BE2C (cell line): ENCODE results near the gene SLC35D2.
"Not testable (repeated sequence)": the region's sequence is repeated elsewhere in the genome, so short reads cannot be mapped to it uniquely, and the experiment has no call there.

ENCODE experiments used
- DNase-seq: peaks from one replicate; pipeline ENCODE4 v3.0.0-alpha.2; 2020
- H3K27me3 ChIP-seq: fragments of 250-450 bp; sonication (Bioruptor Pico); 2 replicates; pipeline ENCODE4 v1.5.1; 2020; ENCODE audit warnings: mild to moderate bottlenecking
- H3K36me3 ChIP-seq: fragments of 250-450 bp; sonication (Bioruptor Pico); 2 replicates; pipeline ENCODE4 v1.5.1; 2020; ENCODE audit warnings: mild to moderate bottlenecking
- H3K4me1 ChIP-seq: fragments of 250-450 bp; sonication (Bioruptor Pico); 2 replicates; pipeline ENCODE4 v1.5.1; 2020
- H3K4me3 ChIP-seq: 2 replicates; pipeline ENCODE4 v1.5.1; 2011; ENCODE audit warnings: low read depth, low read length
- H3K9me3 ChIP-seq: fragments of 250-450 bp; sonication (Bioruptor Pico); 2 replicates; pipeline ENCODE4 v1.5.1; 2020
- TF ChIP-seq, protein P1 (sequence below): IDR thresholded peaks from 2 replicates; pipeline ENCODE4 v1.5.1; 2012; ENCODE audit warnings: mild to moderate bottlenecking, low read depth, low read length

SLC35D2 gene

DNA sequence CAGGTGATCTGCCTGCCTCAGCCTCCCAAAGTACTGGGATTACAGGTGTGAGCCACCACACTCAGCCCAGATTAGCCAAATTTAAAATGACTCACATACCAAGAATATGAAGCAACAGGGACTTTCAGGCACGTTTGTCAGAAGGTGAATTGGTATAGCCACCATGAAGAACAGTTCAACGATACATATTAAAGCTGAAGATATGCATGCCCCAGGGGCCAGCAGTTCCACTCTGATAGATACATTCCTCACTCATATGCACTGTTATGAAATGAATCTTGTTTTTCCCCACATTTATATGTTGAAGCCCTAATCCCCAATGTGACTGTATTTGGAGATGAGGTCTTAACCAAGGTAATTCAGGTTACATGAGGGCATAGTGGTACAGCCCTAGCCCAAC lies 22.5 kb downstream of the SLC35D2 start:
- no peaks in the 10 kb centered on the region for H3K9me3 ChIP-seq
- TF ChIP-seq, protein P1, sequence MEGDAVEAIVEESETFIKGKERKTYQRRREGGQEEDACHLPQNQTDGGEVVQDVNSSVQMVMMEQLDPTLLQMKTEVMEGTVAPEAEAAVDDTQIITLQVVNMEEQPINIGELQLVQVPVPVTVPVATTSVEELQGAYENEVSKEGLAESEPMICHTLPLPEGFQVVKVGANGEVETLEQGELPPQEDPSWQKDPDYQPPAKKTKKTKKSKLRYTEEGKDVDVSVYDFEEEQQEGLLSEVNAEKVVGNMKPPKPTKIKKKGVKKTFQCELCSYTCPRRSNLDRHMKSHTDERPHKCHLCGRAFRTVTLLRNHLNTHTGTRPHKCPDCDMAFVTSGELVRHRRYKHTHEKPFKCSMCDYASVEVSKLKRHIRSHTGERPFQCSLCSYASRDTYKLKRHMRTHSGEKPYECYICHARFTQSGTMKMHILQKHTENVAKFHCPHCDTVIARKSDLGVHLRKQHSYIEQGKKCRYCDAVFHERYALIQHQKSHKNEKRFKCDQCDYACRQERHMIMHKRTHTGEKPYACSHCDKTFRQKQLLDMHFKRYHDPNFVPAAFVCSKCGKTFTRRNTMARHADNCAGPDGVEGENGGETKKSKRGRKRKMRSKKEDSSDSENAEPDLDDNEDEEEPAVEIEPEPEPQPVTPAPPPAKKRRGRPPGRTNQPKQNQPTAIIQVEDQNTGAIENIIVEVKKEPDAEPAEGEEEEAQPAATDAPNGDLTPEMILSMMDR, result no peak
- H3K27me3 ChIP-seq, result no peaks in the 10 kb centered on the region
- DNase-seq, result no peak
- no peak overlapping the region for H3K4me3 ChIP-seq
- H3K4me1 ChIP-seq, result no peaks in the 10 kb centered on the region
- H3K36me3 ChIP-seq, result no peaks in the 10 kb centered on the region; the same call in 1 of the 2 replicates

DNA sequence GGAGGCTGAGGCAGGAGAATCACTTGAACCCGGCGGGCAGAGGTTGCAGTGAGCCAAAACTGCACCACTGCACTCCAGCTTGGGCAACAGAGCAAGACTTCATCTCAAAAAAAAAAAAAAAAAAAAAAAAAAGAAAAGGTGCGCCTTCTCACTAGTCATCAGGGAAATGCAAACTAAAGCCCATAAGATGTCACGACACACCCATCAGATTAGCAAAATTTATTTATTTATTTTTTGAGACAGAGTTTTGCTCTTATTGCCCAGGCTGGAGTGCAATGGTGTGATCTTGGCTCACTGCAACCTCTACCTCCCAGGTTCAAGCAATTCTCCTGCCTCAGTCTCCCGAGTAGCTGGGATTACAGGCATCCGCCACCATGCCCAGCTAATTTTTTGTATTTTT lies 23.0 kb downstream of the SLC35D2 start:
- H3K4me1 ChIP-seq, H3K9me3 ChIP-seq, H3K27me3 ChIP-seq, H3K4me3 ChIP-seq, DNase-seq, H3K36me3 ChIP-seq: not testable (repeated sequence)

GRCh38 chr9:96350866-96351265 lies 32.6 kb downstream of the SLC35D2 start:
- TF ChIP-seq, protein P1, result no peak
- no peaks in the 10 kb centered on the region for H3K4me1 ChIP-seq

GRCh38 chr9:96348261-96348660 lies 35.2 kb downstream of the SLC35D2 start:
- H3K36me3 ChIP-seq, result no peaks in the 10 kb centered on the region
- DNase-seq, result no peak
- H3K27me3 ChIP-seq, result no peaks in the 10 kb centered on the region
- H3K9me3 ChIP-seq, result no peaks in the 10 kb centered on the region; the same call in 1 of the 2 replicates
- peaks cover 8% of the 10 kb centered on the region for H3K4me1 ChIP-seq
- TF ChIP-seq, protein P1, result no peak
- H3K4me3 ChIP-seq, result no peak overlapping the region

More at GRCh38 chr9:96350866-96351265, 32.6 kb downstream of the SLC35D2 start:
- H3K36me3 ChIP-seq, result no peaks in the 10 kb centered on the region
- no peaks in the 10 kb centered on the region for H3K27me3 ChIP-seq
- no peak for DNase-seq
- no peaks in the 10 kb centered on the region; the same call in 1 of the 2 replicates for H3K9me3 ChIP-seq
- H3K4me3 ChIP-seq, result no peak overlapping the region

DNA sequence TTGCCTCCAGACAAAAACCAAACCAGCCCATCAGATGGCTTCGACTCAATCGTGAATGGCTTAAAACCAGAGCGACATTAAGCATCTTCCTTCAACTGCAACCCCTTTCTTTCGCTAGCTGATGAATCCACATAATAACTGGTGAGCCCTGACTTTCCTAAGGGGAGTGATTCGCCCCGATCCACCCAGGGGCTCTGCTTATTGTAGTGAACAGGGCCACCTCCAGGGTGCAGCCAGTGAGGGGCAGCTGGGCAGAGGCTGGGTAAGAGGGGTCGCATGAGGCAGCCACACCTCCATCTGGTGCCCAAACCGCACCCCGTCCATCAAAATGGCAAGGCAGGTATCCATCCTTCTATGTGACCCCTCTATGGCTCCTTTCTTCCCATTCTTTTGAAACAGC lies 38.0 kb downstream of the SLC35D2 start:
- Histone ChIP-seq H3K36me3 (no peaks in the 10 kb centered on the region), H3K4me3 (no peak overlapping the region), H3K4me1 (peaks cover 8% of the 10 kb centered on the region), H3K27me3 (no peaks in the 10 kb centered on the region), H3K9me3 (no peaks in the 10 kb centered on the region)
- no peak for DNase-seq
- TF ChIP-seq, protein P1, result no peak

DNA sequence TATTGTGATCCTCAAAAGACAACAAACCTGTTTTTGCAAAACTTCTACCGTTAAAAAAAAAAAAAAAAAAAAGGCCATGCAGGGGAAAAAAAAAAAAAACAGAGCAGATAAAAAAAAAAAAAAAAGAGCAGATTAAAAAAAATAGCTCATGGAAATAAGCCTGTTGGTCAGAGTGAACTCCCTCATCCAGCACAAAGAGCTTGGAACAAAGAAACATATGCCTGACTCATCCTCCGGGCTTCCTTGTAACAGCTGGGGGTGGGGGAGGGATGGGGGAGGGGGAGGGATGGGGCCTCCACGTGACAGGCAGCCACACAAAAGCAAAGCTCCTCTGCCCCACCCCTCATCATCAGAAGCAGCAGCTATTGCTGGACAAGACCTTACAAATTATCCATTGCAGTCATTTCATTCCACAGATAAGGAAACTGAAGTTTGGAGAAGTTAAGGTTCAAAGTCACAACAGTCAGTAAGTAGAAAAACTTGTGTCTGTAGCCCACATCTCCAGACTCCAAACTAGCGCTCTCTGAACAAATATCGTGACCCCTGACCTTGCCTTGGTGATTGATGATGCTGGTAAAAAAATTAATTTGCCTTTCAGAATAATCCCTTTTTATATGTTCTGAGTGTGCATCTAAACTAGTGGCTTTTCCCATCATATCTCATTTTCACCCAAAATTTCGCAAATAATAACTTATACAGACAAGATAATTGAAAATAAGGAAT lies 38.9 kb downstream of the SLC35D2 start:
- Histone ChIP-seq H3K4me3 (no peak overlapping the region), H3K9me3 (no peaks in the 10 kb centered on the region), H3K27me3 (no peaks in the 10 kb centered on the region), H3K4me1 (peaks cover 13% of the 10 kb centered on the region), H3K36me3 (no peaks in the 10 kb centered on the region)
- peak; percentile 42 for DNase-seq
- TF ChIP-seq, protein P1, result no peak
